GM18868 (cell line): ENCODE data around the gene LPCAT1.
"Not testable (repeated sequence)": the region's sequence is repeated elsewhere in the genome, so short reads cannot be mapped to it uniquely, and the experiment has no call there.

ENCODE experiments used
- ATAC-seq: cut with Tn5 transposase; IDR thresholded peaks from one replicate; pipeline ENCODE4 v1.9.1; 2021; ENCODE audit warnings: mild to moderate bottlenecking, moderate library complexity; ENCODE audit not compliant: unreplicated experiment

LPCAT1 gene

DNA sequence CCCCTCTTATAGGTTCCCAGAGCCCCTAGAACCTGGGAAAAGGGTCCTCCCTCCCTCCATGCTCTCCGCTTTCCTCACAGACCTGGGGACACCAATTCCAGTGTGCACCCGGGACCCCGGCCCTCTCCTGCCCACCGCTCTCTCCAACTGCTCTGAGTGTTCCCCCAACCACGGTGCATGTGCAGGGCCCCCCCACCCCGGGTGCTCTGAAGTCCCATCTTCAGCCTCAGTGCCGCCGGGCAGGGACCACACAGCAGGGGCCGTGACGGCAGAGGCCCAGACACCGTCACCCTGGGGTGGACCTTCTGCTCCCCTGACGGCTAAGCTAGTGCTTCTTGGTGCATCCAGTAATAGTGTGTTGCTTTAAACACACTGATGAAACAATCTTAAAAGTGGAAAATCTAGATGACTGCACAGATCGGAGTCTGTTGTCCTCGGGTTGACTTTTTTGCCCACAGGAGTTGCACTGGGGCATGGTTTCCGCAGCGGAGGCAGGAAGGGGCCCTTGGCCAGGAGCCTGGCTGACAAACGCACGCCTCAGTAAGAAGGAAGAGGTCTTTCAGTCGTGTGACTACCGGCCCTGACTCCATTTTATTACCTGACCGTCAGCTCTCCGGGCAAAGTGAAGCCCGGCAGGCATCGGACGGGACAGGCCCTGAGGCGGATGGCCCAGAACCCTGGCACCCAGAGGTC lies 42.3 kb downstream of the LPCAT1 start:
- no peak for ATAC-seq

DNA sequence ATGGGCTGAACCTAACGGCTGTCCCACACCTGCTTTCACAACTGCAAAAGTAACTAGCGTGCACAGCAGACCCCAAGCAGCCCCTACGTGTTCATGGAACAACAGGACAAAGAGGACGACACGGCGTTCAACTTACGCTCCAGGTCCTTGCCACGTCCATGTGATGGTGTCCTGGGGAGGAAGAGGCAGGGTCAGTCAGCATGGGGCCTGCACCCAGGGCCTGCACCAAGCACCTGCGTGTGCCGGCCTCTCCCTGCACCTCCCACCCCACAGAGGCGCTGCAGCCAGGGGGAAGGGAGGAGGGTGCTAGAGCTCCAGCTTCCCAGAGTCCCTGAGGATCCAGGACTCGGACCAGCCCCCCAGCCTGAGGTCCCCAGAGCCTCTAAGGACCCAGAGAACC lies 43.0 kb downstream of the LPCAT1 start:
- ATAC-seq: no peak

DNA sequence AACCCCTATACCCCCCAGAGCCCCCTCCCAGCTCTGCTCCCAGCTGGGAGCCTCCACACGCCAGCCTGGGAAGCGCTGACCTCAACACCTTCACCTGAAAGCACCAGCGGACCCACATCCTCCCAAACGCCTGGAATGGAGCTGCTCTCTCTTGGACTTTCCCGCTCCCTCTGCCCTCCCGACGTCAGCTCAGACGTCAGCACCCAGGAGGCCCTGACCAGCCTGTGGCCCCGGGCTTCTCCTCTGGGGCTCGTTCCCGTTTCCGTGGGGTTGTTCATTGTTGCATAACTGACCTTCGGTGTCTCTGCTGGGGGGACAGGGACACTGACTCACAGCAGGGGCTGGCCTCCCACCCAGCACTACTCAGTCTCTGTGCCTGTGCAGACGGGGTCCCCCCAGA lies 43.5 kb downstream of the LPCAT1 start:
- ATAC-seq: no peak

- ATAC-seq: no peak
Measured at GRCh38 chr5:1479581-1480188, 44.1 kb downstream of the LPCAT1 start.

GRCh38 chr5:1479066-1479465 lies 44.7 kb downstream of the LPCAT1 start:
- ATAC-seq: no peak

- no peak for ATAC-seq
Measured at GRCh38 chr5:1478271-1479035, 45.3 kb downstream of the LPCAT1 start.

GRCh38 chr5:1477341-1477740 lies 46.4 kb downstream of the LPCAT1 start:
- no peak for ATAC-seq

- no peak for ATAC-seq
Measured at GRCh38 chr5:1476967-1477310, 46.8 kb downstream of the LPCAT1 start.

GRCh38 chr5:1476181-1476966 lies 47.4 kb downstream of the LPCAT1 start:
- no peak for ATAC-seq

DNA sequence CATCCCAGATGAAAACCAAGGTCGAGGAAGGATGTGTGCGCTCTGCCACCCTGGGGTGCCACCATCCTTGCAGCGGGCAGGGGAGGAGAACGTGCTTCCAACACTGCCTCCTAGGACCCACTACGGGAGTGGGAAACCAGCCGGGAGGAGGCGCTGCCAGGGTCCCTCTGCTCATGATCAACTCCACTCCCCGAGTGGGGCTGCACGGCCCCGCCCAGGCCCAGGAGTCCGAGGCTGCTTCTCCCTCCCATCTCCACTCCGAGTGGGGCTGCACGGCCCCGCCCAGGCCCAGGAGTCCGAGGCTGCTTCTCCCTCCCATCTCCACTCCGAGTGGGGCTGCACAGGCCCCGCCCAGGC lies 48.2 kb downstream of the LPCAT1 start:
- ATAC-seq: not testable (repeated sequence)

DNA sequence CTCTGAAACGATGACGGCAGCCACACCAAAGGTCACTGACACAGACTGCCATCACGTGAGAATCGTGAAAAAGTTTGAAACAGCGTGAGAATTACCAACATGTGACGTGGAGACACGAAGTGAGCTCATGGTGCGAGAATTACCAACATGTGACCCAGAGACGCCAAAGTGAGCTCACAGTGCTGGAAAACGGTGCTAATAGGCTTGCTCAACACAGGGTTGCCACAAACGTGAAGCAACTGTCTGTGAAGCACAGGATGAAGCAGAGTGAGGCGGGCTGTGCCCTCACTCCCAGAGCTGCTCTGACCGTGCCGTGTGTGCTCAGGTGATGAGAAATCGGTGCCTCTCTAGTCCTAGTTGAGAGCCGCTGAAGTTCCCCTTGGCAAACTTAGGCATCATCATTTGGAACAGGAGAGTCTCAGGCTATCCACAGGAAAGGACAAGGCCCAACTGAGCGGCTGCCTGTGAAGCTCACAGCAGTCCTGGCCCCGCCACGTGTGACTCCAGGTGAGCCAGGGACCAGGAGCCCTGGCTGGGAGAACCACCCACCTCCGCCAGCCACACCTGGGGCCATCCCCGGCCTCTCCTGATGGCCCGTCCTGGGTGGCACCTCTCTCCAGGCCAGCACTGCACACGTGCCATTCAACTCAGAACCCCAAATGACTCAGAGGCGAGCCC lies 48.8 kb downstream of the LPCAT1 start:
- ATAC-seq: no peak

DNA sequence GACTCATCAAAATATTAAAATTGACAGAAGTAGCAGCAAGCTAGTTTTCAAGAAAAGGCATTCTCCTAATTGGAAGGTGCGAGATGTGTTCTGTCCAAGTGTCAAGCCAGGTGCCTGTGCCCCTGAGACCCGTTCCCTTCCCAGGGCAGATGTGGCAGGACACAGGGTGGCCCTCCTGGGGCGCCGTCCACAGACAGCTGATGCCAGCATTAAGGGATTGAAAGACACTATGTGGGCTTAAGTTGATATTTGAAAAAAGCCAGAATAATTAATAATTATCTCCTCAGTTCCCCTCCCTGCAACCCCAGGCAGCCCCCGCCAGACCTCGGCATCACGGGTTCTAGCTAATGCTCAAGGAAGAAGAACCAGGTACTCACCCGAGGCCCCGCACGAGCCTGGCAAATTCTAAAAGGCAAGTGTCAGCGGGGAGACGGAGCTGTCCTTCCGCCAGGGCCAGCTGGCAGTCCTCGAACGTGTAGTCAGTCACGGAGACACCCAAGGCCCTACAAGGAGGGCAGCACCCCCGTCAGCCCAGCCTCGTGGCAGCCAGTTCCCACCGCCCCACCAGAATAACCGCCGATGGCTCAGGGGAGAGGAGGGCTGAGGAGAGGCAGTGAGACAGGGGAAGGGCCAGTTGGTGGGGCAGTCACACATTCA lies 49.4 kb downstream of the LPCAT1 start:
- ATAC-seq: no peak

DNA sequence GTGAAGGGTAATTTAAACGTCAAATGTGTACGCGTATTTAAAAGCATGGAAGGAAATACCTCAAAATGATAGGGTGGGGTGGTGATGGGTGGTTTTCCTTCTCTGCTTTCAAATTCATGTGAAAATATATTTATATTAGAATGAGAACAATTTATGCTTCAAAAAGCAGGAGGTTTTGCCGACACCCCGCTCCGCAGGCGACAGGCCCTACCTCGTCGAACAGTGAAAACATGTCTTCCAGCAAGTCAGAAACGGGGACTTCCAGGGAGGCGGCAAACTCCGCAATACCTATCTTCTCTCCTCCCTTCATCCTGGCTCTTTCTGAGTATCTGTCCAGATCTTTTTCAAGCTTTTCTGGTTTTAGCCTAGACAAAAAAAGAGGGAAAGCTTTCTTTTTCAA lies 50.0 kb downstream of the LPCAT1 start:
- ATAC-seq: no peak

GRCh38 chr5:1472964-1473628 lies 50.7 kb downstream of the LPCAT1 start:
- no peak for ATAC-seq

- no peak for ATAC-seq
Measured at GRCh38 chr5:1471997-1472963, 51.5 kb downstream of the LPCAT1 start.

- no peak for ATAC-seq
Measured at GRCh38 chr5:1471240-1471853, 52.4 kb downstream of the LPCAT1 start.

GRCh38 chr5:1470762-1471211 lies 53.0 kb downstream of the LPCAT1 start:
- no peak for ATAC-seq
